ENCODE results near the gene NLRC4.

DNA sequence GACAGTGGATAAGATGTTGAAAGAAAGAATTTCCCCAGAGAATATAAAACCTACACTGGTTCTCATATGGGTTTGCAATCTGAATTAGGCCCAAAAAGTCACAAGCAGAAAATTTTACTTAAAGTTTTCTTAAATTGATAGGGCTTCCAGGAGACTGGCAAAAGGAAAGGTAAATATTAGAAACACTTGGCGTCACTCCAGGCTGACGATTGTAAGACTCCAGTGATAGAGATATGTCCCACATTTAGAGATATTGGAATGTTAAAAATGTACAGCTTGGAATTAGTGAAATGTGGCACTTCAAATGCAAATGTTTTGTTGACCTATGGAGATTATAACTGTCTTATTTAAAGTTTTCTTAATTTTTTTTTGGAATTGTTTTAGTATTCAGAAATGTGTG lies 27.1 kb upstream of the NLRC4 start:
- no peak for TF ChIP-seq CREB1 (IDR thresholded peaks at IDR 0.05; ENCODE audit: low read depth)
- TF ChIP-seq FOXK2 (IDR thresholded peaks at IDR 0.05): no peak
- no peak for TF ChIP-seq EP300 (IDR thresholded peaks at IDR 0.05; ENCODE audit: borderline replicate concordance in 1 of 2, control insufficient read depth in 1 of 2, low read depth in 2 of 2, low read length in 2 of 2)
